GM19328 (cell line): ENCODE data around the gene LGALS3BP.
"Not testable (repeated sequence)": the region's sequence is repeated elsewhere in the genome, so short reads cannot be mapped to it uniquely, and the experiment has no call there.

ENCODE experiments used
- ATAC-seq: cut with Tn5 transposase; IDR thresholded peaks from one replicate; pipeline ENCODE4 v1.9.1; 2021; ENCODE audit warnings: mild to moderate bottlenecking, moderate library complexity; ENCODE audit not compliant: unreplicated experiment

The LGALS3BP gene

GRCh38 chr17:78966910-78967600 lies 12.7 kb downstream of the LGALS3BP start:
- no peak for ATAC-seq

GRCh38 chr17:78966123-78966813 lies 13.5 kb downstream of the LGALS3BP start:
- ATAC-seq: no peak

- no peak for ATAC-seq
These were observed 14.2 kb downstream of the LGALS3BP start for GRCh38 chr17:78965491-78965924.

- no peak for ATAC-seq
These were observed 16.3 kb downstream of the LGALS3BP start for GRCh38 chr17:78963378-78963777.

GRCh38 chr17:78962984-78963348 lies 16.8 kb downstream of the LGALS3BP start:
- not testable (repeated sequence) for ATAC-seq

- ATAC-seq: no peak
These were observed 17.3 kb downstream of the LGALS3BP start for GRCh38 chr17:78962345-78962983.

- no peak for ATAC-seq
These were observed 18.2 kb downstream of the LGALS3BP start for GRCh38 chr17:78961571-78961970.

- no peak for ATAC-seq
These were observed 18.8 kb downstream of the LGALS3BP start for GRCh38 chr17:78960928-78961327.

- no peak for ATAC-seq
These were observed 19.9 kb downstream of the LGALS3BP start for GRCh38 chr17:78959803-78960202.

- ATAC-seq: no peak
These were observed 21.0 kb downstream of the LGALS3BP start for GRCh38 chr17:78958641-78959127.

- no peak for ATAC-seq
These were observed 22.6 kb downstream of the LGALS3BP start for GRCh38 chr17:78957128-78957527.

GRCh38 chr17:78956254-78956653 lies 23.5 kb downstream of the LGALS3BP start:
- ATAC-seq: no peak

- no peak for ATAC-seq
These were observed 25.0 kb downstream of the LGALS3BP start for GRCh38 chr17:78954684-78955083.

- ATAC-seq: no peak
These were observed 26.1 kb downstream of the LGALS3BP start for GRCh38 chr17:78953356-78954350.

- ATAC-seq: no peak
These were observed 27.0 kb downstream of the LGALS3BP start for GRCh38 chr17:78952706-78953105.

GRCh38 chr17:78951967-78952551 lies 27.7 kb downstream of the LGALS3BP start:
- no peak for ATAC-seq

GRCh38 chr17:78950870-78951269 lies 28.9 kb downstream of the LGALS3BP start:
- no peak for ATAC-seq

GRCh38 chr17:78947235-78948149 lies 32.2 kb downstream of the LGALS3BP start:
- ATAC-seq: no peak

GRCh38 chr17:78946631-78947030 lies 33.1 kb downstream of the LGALS3BP start:
- no peak for ATAC-seq
